Heart left ventricle (tissue), 16 donors: ENCODE data around the gene MAST4. TPM values are rescaled to one million over a fixed set of nuclear protein-coding genes. Genes with fewer than 3 reads are reported as not detected.

ENCODE experiments used
- ATAC-seq, 4 donors: fragments of 200-7000 bp; cut with Tn5 transposase; one replicate each; pipeline ENCODE4 v1.9.1; 2020 to 2022; ENCODE audit warnings: moderate library complexity in 4 of 4, mild to moderate bottlenecking in 3 of 4, moderate number of reproducible peaks in 1 of 4
- DNase-seq, 5 donors: peaks; one replicate each; pipeline ENCODE4 v3.0.0-alpha.2; 2020
- H3K27ac ChIP-seq, 12 donors: fragments of 200-600 bp; sonication (generic) in 4 of 12; one replicate each; pipeline versions ENCODE4 v1.5.0 to v1.8.0; 2016 to 2022; ENCODE audit warnings: mild to moderate bottlenecking in 2 of 12
- H3K27me3 ChIP-seq, 9 donors: fragments of 200-600 bp; sonication (generic) in 2 of 9; one replicate each; pipeline versions ENCODE4 v1.5.1 to v1.8.0; 2016 to 2022; ENCODE audit warnings: mild to moderate bottlenecking in 3 of 9
- H3K36me3 ChIP-seq, 9 donors: fragments of 200-600 bp; sonication (generic) in 2 of 9; one replicate each; pipeline versions ENCODE4 v1.5.0 to v1.8.0; 2018 to 2022; ENCODE audit warnings: mild to moderate bottlenecking in 2 of 9
- H3K4me1 ChIP-seq, 12 donors: fragments of 200-600 bp; sonication (generic) in 4 of 12; one replicate each; pipeline versions ENCODE4 v1.5.0 to v1.8.0; 2016 to 2022; ENCODE audit warnings: mild to moderate bottlenecking in 3 of 12
- H3K4me3 ChIP-seq, 12 donors: fragments of 200-600 bp; sonication (generic) in 4 of 12; one replicate each; pipeline versions ENCODE4 v1.5.0 to v1.8.0; 2017 to 2022; ENCODE audit warnings: mild to moderate bottlenecking in 9 of 12, moderate library complexity in 4 of 12
- H3K9me3 ChIP-seq, 12 donors: fragments of 200-600 bp; sonication (generic) in 4 of 12; one replicate each; pipeline versions ENCODE4 v1.5.0 to v1.8.0; 2016 to 2022; ENCODE audit warnings: mild to moderate bottlenecking in 1 of 12
- CTCF ChIP-seq, 12 donors: fragments of 200-600 bp; sonication (generic) in 4 of 12; IDR thresholded peaks; one replicate each; pipeline versions ENCODE4 v1.5.0 to v1.8.0; 2018 to 2022; ENCODE audit warnings: antibody characterized with exemption in 12 of 12, mild to moderate bottlenecking in 5 of 12
- POLR2A ChIP-seq, 2 donors: fragments of 450-650 bp; IDR thresholded peaks; one replicate each; pipeline ENCODE4 v1.6.1; 2017; ENCODE audit warnings: antibody characterized with exemption in 2 of 2, mild to moderate bottlenecking in 2 of 2, moderate library complexity in 2 of 2
- WGBS, 4 donors: extraction: QIAGEN DNeasy Blood & Tissue Kit in 2 of 4; methylation state at CpG; one replicate each; pipeline versions ENCODE4 v1.1.5 to v1.1.7; 2013 to 2018; 5-methylcytosine and 5-hydroxymethylcytosine counted together
- intact Hi-C, 10 donors: fragments of 100-400 bp; cut with DNase I; formaldehyde crosslinking; loops; one replicate each; pipeline versions ENCODE4 v1.11.1 to v1.14.2; 2022
- polyA plus RNA-seq, 2 donors: library from polyadenylated mRNA; stranded (reverse); fragments of 200-250 nt; gene quantifications; one replicate each; pipeline ENCODE4 v1.2.3, GENCODE V29; 2013
- total RNA-seq, 9 donors: library from RNA; depleted of rRNA in 2 of 9; stranded (reverse); fragments of >200 nt in 2 of 9; fragmentation: NEBNext Ultra II Directional in 3 of 9; extraction: Animal tissue kit (Norgen Biotek cat#: 25700) in 3 of 9; gene quantifications; one replicate each; pipeline versions ENCODE4 v1.1.0 to v1.2.4, GENCODE V29; 2016 to 2023
- donor health status: ischemic (EF 13 %, LVEDD 7.1; RV severe dilation, severe dysfunction).
- donor health status: healthy with polysubstance abuse.
- donor health status: DM: no; HTN: yes; CAD: no.
- donor health status: DM: no; HTN: no; CAD: no.
- donor health status: ischemic (EF 25% LVEDD 6.9; RV normal size, moderate dysfunction).
- donor health status: ischemic (EF 25% LVEDD 5.7; RV mildly dilated, moderate dysfunction).
- donor health status: healthy.
- donor health status: DM: yes; HTN: yes; CAD: no.
- donor health status: ischemic (EF 35%, LVEDD 5.7; RV mildly dilated, moderate dysfunction).
- donor health status: nonischemic (EF 11% LVEDD 7.7; RV severe dilation, severe dysfunction).
- donor health status: DM: yes; HTN: yes; CAD: no.
- donor health status: PGD.
- donor health status: ischemic (EF 29% LVEDD 5.4; RV normal size, mild dysfunction).
- donor health status: nonischemic (EF 23%, LVEDD 6.1; RV moderate dilation, normal function).

Gene MAST4
- total and polyA plus RNA-seq, 11 donors: 26.8 to 96.2 (median 68.1) TPM

DNA sequence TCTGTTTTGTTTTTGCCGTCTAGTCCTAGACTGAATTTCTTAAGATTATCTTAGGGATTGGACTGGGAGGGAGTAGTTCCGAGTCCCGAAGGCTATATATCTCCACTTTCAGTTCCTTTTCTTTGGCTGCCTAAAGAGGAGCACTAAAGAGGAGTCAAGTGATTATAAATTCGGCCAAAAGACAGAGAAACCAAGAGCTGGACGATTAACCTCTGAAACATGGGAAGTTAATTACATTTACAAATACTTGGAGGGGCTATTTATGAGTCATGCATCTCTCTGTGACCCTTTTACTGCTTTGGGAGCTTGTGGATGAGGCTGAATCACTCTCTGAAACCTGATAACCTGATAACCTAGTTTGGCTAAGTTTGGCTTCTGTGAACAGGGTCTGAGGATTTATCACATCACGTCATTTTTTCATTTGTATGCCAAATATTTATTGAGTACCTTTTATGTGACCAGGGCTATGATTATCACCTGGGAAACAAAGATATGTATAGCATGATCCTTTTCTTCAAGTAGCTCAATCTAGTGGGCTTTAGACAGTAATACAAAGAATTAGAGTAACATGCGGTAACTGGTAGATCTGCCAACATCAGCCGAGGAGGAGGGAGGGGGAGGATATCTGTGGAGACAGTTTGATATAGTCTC is 419.5 kb downstream of the MAST4 start:
- H3K36me3 ChIP-seq: no peaks in the 10 kb centered on the region
- H3K27ac ChIP-seq: peak overlapping the region; percentile 62 to 83 (median 76)
- no peak for TF ChIP-seq POLR2A (IDR thresholded peaks at IDR 0.05)
- ATAC-seq (peak; percentile 11 to 45 (median 34)), DNase-seq (no peak)
- H3K4me3 ChIP-seq: peak overlapping the region; percentile 13 to 54 (median 45)
- no peaks in the 10 kb centered on the region for H3K27me3 ChIP-seq
- no peaks in the 10 kb centered on the region for H3K9me3 ChIP-seq
- intact Hi-C loops: loop anchor here in 2 of 10 donors (5.0 kb wide), 2 partner anchors 42 to 82 kb away; no protein-coding TSS in a partner anchor
- H3K4me1 ChIP-seq: peaks cover 6 to 85% (median 63%) of the 10 kb centered on the region in 12 donors
- 8 to 18% (median 9%) methylated on average over 8 of the region's 8 CpGs for WGBS, 4 donors

DNA sequence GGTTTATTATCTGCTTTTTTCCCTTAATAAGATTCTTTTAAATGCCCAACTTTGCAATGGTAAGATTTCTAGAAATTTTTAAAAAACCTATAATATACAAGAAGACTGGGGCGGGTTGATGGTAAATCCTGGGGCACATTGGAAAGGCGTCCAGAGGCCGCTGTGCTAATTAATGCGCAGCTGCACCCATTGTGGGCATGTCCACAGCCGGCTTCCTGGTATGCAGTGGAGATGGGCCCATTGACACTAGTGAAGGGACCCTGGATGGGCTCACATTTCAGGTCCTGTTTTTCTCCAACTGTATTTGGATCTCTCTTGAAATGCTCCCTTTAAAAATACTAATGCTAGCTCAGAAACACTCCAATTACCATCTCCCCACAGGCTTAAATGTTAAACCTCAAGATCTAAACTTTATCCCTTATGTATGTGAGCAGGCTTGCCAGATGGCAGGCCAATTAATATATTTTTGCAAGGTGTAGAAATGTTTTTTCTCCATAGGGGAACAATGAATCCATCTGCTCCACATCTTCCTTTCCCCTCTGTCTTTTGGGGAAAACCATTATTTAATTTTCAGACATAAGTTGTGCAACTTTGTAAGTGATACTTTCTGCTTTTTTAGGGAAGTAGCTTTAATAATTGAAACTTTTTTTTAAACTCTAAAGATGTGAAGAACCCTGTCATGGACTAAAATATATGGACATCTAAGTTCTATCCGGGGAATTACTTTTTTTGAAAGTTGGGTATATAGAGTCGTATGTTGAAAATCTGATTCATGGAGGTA is 423.1 kb downstream of the MAST4 start:
- no peaks in the 10 kb centered on the region for H3K27me3 ChIP-seq
- TF ChIP-seq CTCF (IDR thresholded peaks at IDR 0.05) (no peak), POLR2A (IDR thresholded peaks at IDR 0.05) (no peak)
- H3K36me3 ChIP-seq: no peaks in the 10 kb centered on the region
- intact Hi-C loops: loop anchor here in 2 of 10 donors (5.0 kb wide), 2 partner anchors 38 to 78 kb away; no protein-coding TSS in a partner anchor
- 95 to 97% (median 95%) methylated on average over 7 of the region's 7 CpGs for WGBS, 4 donors
- no peaks in the 10 kb centered on the region for H3K9me3 ChIP-seq
- H3K4me3 ChIP-seq: no peak overlapping the region
- no peak for DNase-seq
- H3K4me1 ChIP-seq: peaks cover 6 to 70% (median 46%) of the 10 kb centered on the region in 12 donors
- no peak overlapping the region for H3K27ac ChIP-seq
- ATAC-seq: no peak

- no peak overlapping the region for H3K27ac ChIP-seq
These were observed 424.0 kb downstream of the MAST4 start for GRCh38 chr5:67020096-67020615.

GRCh38 chr5:67021031-67021430 is 424.8 kb downstream of the MAST4 start:
- ATAC-seq: peak in 1 of 4 donors; percentile 27
- intact Hi-C loops: no loop called here
- Histone ChIP-seq H3K4me3 (no peak overlapping the region), H3K27ac (no peak overlapping the region), H3K27me3 (no peaks in the 10 kb centered on the region), H3K4me1 (peaks cover 0 to 59% (median 30%) of the 10 kb centered on the region in 12 donors), H3K36me3 (no peaks in the 10 kb centered on the region), H3K9me3 (no peaks in the 10 kb centered on the region)
- WGBS, 4 donors: 55 to 67% (median 58%) methylated on average over 1 of the region's 1 CpG
- no peak for TF ChIP-seq CTCF (IDR thresholded peaks at IDR 0.05)
- no peak for TF ChIP-seq POLR2A (IDR thresholded peaks at IDR 0.05)
- no peak for DNase-seq

More at GRCh38 chr5:67020096-67020615, 424.0 kb downstream of the MAST4 start:
- H3K4me3 ChIP-seq: no peak overlapping the region
- intact Hi-C loops: no loop called here
- no peak for TF ChIP-seq CTCF (IDR thresholded peaks at IDR 0.05)
- TF ChIP-seq POLR2A (IDR thresholded peaks at IDR 0.05): no peak
- H3K36me3 ChIP-seq: no peaks in the 10 kb centered on the region
- no peaks in the 10 kb centered on the region for H3K27me3 ChIP-seq
- H3K9me3 ChIP-seq: no peaks in the 10 kb centered on the region
- 91 to 97% (median 97%) methylated on average over 3 of the region's 3 CpGs for WGBS, 4 donors
- peaks cover 0 to 61% (median 37%) of the 10 kb centered on the region in 12 donors for H3K4me1 ChIP-seq
- no peak for DNase-seq
- ATAC-seq: no peak
